K562 (cell line): ENCODE data around the gene PTP4A1. TPM values are rescaled to one million over a fixed set of nuclear protein-coding genes. Genes with fewer than 3 reads are reported as not detected.
A peak's percentile ranks its signal among the peaks of the same experiment; 100 is the strongest.

Experiments
- ATAC-seq: fragments of 200-7000 bp; cut with Tn5 transposase; 3 replicates; pipeline ENCODE4 v1.9.1; 2020; ENCODE audit warnings: moderate library complexity
- BruUV-seq: library from RNA; stranded (reverse); fragments of 400-500 nt; replicated peaks from 2 replicates; lab custom pipeline; 2021; lab: Mats Ljungman, UMichigan
- CTCF ChIA-PET: fragments of 300-600 bp; formaldehyde crosslinking; extraction: SDS; loops from one replicate; lab custom pipeline; 2021; ENCODE audit warnings: low intra/inter-chr PET ratio; lab: Yijun Ruan, JAX
- POLR2A ChIA-PET: fragments of 300-600, 350-650 bp; sonication (Branson Sonifier 250); formaldehyde crosslinking; extraction: SDS; loops from one replicate; lab custom pipeline; 2021; ENCODE audit warnings: antibody characterized with exemption, inconsistent platforms; lab: Yijun Ruan, JAX
- DNase-seq, 4 experiments: peaks; one replicate each; pipeline versions ENCODE4 v3.0.0 to v3.0.0-alpha.2; 2011 to 2018; ENCODE audit warnings: low spot score in 3 of 4, mixed read lengths in 3 of 4; ENCODE audit errors: extremely low read depth in 1 of 4
- FAIRE-seq: peaks from 2 replicates; lab custom pipeline; 2011; peaks lifted over from hg19 to GRCh38; lab: Jason Lieb, UNC
- H2AFZ ChIP-seq: 2 replicates; pipeline ENCODE4 v1.6.0; 2011; ENCODE audit warnings: low read depth, low read length, control low read depth, inconsistent platforms
- H3K27ac ChIP-seq: fragments of 200-600 bp; 3 replicates; pipeline ENCODE4 v1.8.0; 2011; ENCODE audit warnings: low read depth, mild to moderate bottlenecking, control low read depth, inconsistent platforms, low read length, moderate library complexity, mixed read lengths; ENCODE audit errors: extremely low read depth
- H3K27me3 ChIP-seq, 2 experiments: fragments of 300-600 bp in 1 of 2; 2 replicates in 1 of 2; 3 replicates in 1 of 2; pipeline versions ENCODE4 v1.6.0 to v1.8.0; 2011; ENCODE audit warnings: inconsistent platforms in 2 of 2, low read length in 2 of 2, mild to moderate bottlenecking in 1 of 2, mixed read lengths in 1 of 2, moderate library complexity in 1 of 2; ENCODE audit not compliant: control insufficient read depth in 2 of 2, insufficient read depth in 2 of 2
- H3K36me3 ChIP-seq: fragments of 300-600 bp; 3 replicates; pipeline ENCODE4 v1.8.0; 2011; ENCODE audit warnings: mild to moderate bottlenecking, low read length, inconsistent platforms; ENCODE audit not compliant: control insufficient read depth, insufficient read depth
- H3K4me1 ChIP-seq, 2 experiments: fragments of 200-600 bp in 1 of 2; replicated peaks in 1 of 2; 2 replicates in 1 of 2; 3 replicates in 1 of 2; pipeline versions ENCODE4 v1.5.1 to v1.8.0; 2011; ENCODE audit warnings: inconsistent platforms in 2 of 2, low read length in 2 of 2, mild to moderate bottlenecking in 1 of 2, mixed read lengths in 1 of 2, moderate library complexity in 1 of 2; ENCODE audit not compliant: control insufficient read depth in 2 of 2, insufficient read depth in 2 of 2
- H3K4me2 ChIP-seq: 2 replicates; pipeline ENCODE4 v1.6.1; 2011; ENCODE audit warnings: low read length, control low read depth, inconsistent platforms, mixed read lengths; ENCODE audit not compliant: insufficient read depth
- H3K4me3 ChIP-seq: fragments of 200-600 bp; sonication (generic), shearing (Covaris generic); 2 replicates; pipeline ENCODE4 v1.5.1; 2016; ENCODE audit warnings: control low read depth, inconsistent platforms
- H3K79me2 ChIP-seq: fragments of 200-600 bp; 3 replicates; pipeline ENCODE4 v1.8.0; 2011; ENCODE audit warnings: low read length, inconsistent platforms; ENCODE audit not compliant: control insufficient read depth, insufficient read depth
- H3K9ac ChIP-seq, 2 experiments: 2 replicates each; pipeline versions ENCODE4 v1.6.0 to v1.6.1; 2011; ENCODE audit warnings: low read depth in 2 of 2, low read length in 2 of 2, control low read depth in 1 of 2, inconsistent platforms in 1 of 2, mild to moderate bottlenecking in 1 of 2, mixed read lengths in 1 of 2; ENCODE audit not compliant: insufficient read depth in 1 of 2
- H3K9me1 ChIP-seq: one replicate; pipeline ENCODE4 v1.6.0; 2011; ENCODE audit warnings: inconsistent platforms, mild to moderate bottlenecking, low read length, moderate library complexity; ENCODE audit not compliant: control insufficient read depth, insufficient read depth
- H3K9me3 ChIP-seq: replicated peaks from 2 replicates; pipeline ENCODE4 v1.5.1; 2011; ENCODE audit warnings: low read depth, low read length, inconsistent platforms; ENCODE audit not compliant: control insufficient read depth, insufficient read depth
- H4K20me1 ChIP-seq: replicated peaks from 2 replicates; pipeline ENCODE4 v1.6.1; 2011; ENCODE audit warnings: low read length, inconsistent platforms, mixed read lengths; ENCODE audit not compliant: control insufficient read depth, insufficient read depth
- DIDO1 ChIP-seq: fragments of 450-650 bp; IDR thresholded peaks from 2 replicates; pipeline ENCODE4 v1.6.1; 2016; ENCODE audit warnings: low read depth, missing biosample characterization, missing genetic modification characterization
- NR2C2 ChIP-seq, 2 experiments: fragments of 200-800 bp in 1 of 2; sonication (Bioruptor generic) in 1 of 2; sonication (generic) in 1 of 2; formaldehyde crosslinking in 1 of 2; IDR thresholded peaks; 2 replicates each; pipeline versions ENCODE4 v1.6.1 to v1.8.0; 2016 to 2022; ENCODE audit warnings: mild to moderate bottlenecking in 1 of 2, missing compliant biosample characterization in 1 of 2, missing genetic modification characterization in 1 of 2, missing genetic modification reagents in 1 of 2
- SIN3B ChIP-seq: fragments of 450-650 bp; IDR thresholded peaks from 2 replicates; pipeline ENCODE4 v1.6.1; 2017; ENCODE audit warnings: low read depth, mild to moderate bottlenecking, moderate library complexity
- SRSF1 ChIP-seq: fragments of 200-400 bp; formaldehyde crosslinking; IDR thresholded peaks from 2 replicates; pipeline ENCODE4 v1.6.1; 2017; ENCODE audit warnings: mild to moderate bottlenecking, low read depth, low read length, moderate library complexity
- ZNF143 ChIP-seq: sonication (generic); formaldehyde crosslinking; IDR thresholded peaks from 2 replicates; pipeline ENCODE4 v1.9.0; 2022; ENCODE audit warnings: mild to moderate bottlenecking, missing genetic modification reagents
- ZNF316 ChIP-seq: fragments of 450-650 bp; IDR thresholded peaks from 2 replicates; pipeline ENCODE4 v1.6.1; 2016
- WGBS: fragments of 100-300 bp; shearing (Covaris generic); methylation state at CpG from one replicate; pipeline ENCODE4 v1.1.6; 2016; ENCODE audit warnings: low coverage, mixed read lengths; ENCODE audit not compliant: insufficient coverage; ENCODE audit errors: missing lambda C conversion rate; 5-methylcytosine and 5-hydroxymethylcytosine counted together
- in situ Hi-C: fragments of 300-500 bp; cut with MboI; formaldehyde crosslinking; loops from 4 replicates; pipeline ENCODE4 v1.15.0; 2018; ENCODE audit warnings: inconsistent platforms, mixed read lengths
- intact Hi-C: fragments of 100-400 bp; cut with micrococcal nuclease; formaldehyde crosslinking; loops from 2 replicates; pipeline ENCODE4 v1.14.2; 2022
- polyA plus RNA-seq, 8 experiments: library from polyadenylated mRNA; depleted of rRNA in 4 of 8; stranded (reverse) in 5 of 8; unstranded in 3 of 8; fragments of >200 nt; fragmentation: Nextera tagmentation in 2 of 8; fragmentation: Illumina TruSeq in 1 of 8; extraction: Ambion mirVana in 2 of 8; extraction: Trizol in 1 of 8; gene quantifications; 2 replicates each; pipeline versions ENCODE4 v1.2.1 to v1.2.3, GENCODE V29; 2011 to 2014; ENCODE audit warnings: inconsistent platforms in 1 of 8, missing spikeins in 1 of 8
- total RNA-seq, 7 experiments: library from RNA; depleted of rRNA in 6 of 7; stranded (reverse); fragments of >200 nt in 6 of 7; fragmentation: Illumina TruSeq in 2 of 7; extraction: Trizol in 2 of 7; gene quantifications; 2 replicates each; pipeline versions ENCODE4 v1.2.1 to v1.2.3, GENCODE V29; 2011 to 2021; ENCODE audit warnings: low replicate concordance in 1 of 7
- TF ChIP-seq, protein P1 (sequence below): fragments of 250-450 bp; sonication (Bioruptor Pico); IDR thresholded peaks from 2 replicates; pipeline ENCODE4 v1.8.0; 2022; ENCODE audit warnings: moderate library complexity, mild to moderate bottlenecking, inconsistent platforms

The PTP4A1 gene
- total and polyA plus RNA-seq, 9 of the 15 experiments (the other 6 are each of a cell fraction or from before 2014, with no cell fraction given): 3.7 to 67.5 (median 13.1) TPM

DNA sequence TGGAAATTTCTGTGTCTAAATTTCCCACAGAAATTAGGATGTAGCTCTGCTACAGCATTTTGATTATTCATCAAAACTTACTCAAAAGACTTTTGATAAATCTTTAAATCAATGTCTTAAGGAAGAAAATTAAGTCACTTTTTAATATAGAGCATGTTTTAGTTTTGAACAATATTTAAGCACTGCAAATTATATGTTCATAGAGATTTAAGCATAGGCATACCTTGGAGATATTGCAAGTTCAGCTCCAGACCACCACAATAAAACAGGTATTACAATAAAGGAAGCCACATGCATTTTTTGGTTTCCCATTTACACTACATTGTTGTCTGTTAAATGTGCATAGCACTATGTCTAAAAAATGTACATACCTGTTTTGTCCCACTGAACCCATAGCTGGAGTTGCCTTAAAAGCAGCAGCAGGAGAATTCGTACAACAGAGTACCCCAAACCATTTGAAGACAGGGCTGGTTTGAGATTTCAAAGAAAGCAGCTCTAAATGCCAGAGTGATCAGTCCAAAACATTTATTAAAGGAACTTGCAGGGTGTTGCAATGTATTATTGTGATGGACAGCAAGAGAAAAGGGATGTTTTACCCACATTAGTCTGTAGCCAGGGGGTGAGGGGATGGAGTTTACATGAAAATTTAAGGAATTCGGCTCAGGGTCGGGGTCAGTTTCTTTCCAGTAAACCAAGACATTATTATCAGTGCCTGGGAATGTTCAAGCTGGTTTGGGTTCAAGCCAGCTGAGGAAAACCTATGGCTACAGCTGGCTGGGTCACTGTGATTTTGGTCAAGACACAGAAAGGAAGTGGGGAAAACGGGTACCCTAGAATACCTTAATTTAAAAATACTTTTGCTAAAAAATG is 6.3 kb upstream of the PTP4A1 start:
- POLR2A ChIA-PET: no interaction called here

DNA sequence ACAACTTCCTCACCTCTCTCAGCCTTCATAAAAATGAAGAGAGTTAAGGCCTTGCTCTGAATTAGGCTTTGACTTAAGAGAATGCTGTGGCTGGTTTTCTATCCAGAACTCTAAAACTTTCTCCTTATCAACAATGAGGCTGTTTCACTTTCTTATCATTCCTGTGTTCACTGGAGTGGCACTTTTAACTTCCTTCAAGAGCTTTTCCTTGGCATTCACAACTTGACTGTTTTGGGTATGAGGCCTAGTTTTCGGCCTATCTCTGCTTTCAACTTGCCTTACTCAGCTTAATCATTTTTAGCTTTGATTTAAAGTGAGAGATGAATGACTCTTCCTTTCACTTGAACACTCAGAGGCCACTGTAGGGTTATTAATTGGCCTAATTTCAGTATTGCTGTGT is 4.3 kb upstream of the PTP4A1 start:
- CTCF ChIA-PET: no interaction called here
- in situ Hi-C loops: no loop called here

More for the DNA sequence above, 6.3 kb upstream of the PTP4A1 start:
- Histone ChIP-seq H3K4me2 (no peak overlapping the region), H3K79me2 (no peaks in the 10 kb centered on the region), H3K4me1 (no peaks in the 10 kb centered on the region), H3K27me3 (peaks cover 0 to 2% of the 10 kb centered on the region in 2 experiments; a peak in 1 of 5 replicates), H3K4me3 (no peak overlapping the region), H3K9me3 (no peaks in the 10 kb centered on the region), H3K36me3 (no peaks in the 10 kb centered on the region), H3K27ac (no peak overlapping the region), H3K9ac (no peak overlapping the region), H4K20me1 (no peaks in the 10 kb centered on the region)
- no peak for FAIRE-seq
- no TSS peak for BruUV-seq
- CTCF ChIA-PET: no interaction called here
- no peak for DNase-seq
- WGBS: 0% methylated on average over 4 of the region's 4 CpGs
- ATAC-seq: no peak
- intact Hi-C loops: no loop called here
- TF ChIP-seq DIDO1 (tag) (no peak), ZNF316 (peak; percentile 11; the same call in 1 of the 2 replicates)
- TF ChIP-seq, all 486 proteins: peak for 1
- Histone ChIP-seq H2AFZ (no peak overlapping the region), H3K9me1 (no peaks in the 10 kb centered on the region)
- in situ Hi-C loops: no loop called here

More for the DNA sequence above, 4.3 kb upstream of the PTP4A1 start:
- Histone ChIP-seq H3K4me1 (peaks cover 7% of the 10 kb centered on the region in 2 experiments; a peak in 3 of 5 replicates), H3K4me2 (no peak overlapping the region), H2AFZ (no peak overlapping the region), H3K79me2 (peaks cover 10% of the 10 kb centered on the region), H3K4me3 (no peak overlapping the region), H3K9me3 (no peaks in the 10 kb centered on the region), H3K36me3 (no peaks in the 10 kb centered on the region), H3K27me3 (peaks cover 0 to 2% of the 10 kb centered on the region in 2 experiments; a peak in 1 of 5 replicates), H3K27ac (no peak overlapping the region), H3K9me1 (no peaks in the 10 kb centered on the region), H3K9ac (no peak overlapping the region), H4K20me1 (no peaks in the 10 kb centered on the region)
- DNase-seq (no peak), ATAC-seq (no peak), FAIRE-seq (no peak)
- no peak for TF ChIP-seq NR2C2 (CRISPR knock-in tag; IDR thresholded peaks at IDR 0.05)
- no peak for TF ChIP-seq NR2C2 (tag; IDR thresholded peaks at IDR 0.05)
- TF ChIP-seq, protein P1, sequence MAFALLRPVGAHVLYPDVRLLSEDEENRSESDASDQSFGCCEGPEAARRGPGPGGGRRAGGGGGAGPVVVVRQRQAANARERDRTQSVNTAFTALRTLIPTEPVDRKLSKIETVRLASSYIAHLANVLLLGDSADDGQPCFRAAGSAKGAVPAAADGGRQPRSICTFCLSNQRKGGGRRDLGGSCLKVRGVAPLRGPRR (CRISPR knock-in tag): no peak
- TF ChIP-seq SRSF1: no peak
- TF ChIP-seq SIN3B: no peak
- no peak for TF ChIP-seq ZNF143
- POLR2A ChIA-PET: interaction anchor here (0.6 kb wide), 1 partner anchor 359 kb away, joined by 3 read pairs; no protein-coding TSS in a partner anchor
- WGBS: 25% methylated on average over 1 of the region's 1 CpG
- no TSS peak for BruUV-seq
- intact Hi-C loops: no loop called here
